NOMO-1 (cell line): ENCODE data around the gene TMEM131.
A peak's percentile ranks its signal among the peaks of the same experiment; 100 is the strongest.
"Not testable (repeated sequence)": the region's sequence is repeated elsewhere in the genome, so short reads cannot be mapped to it uniquely, and the experiment has no call there.

Experiments used
- DNase-seq, 2 experiments: peaks; one replicate each; lab custom pipeline; 2025; ENCODE audit not compliant: unreplicated experiment in 2 of 2; lab: John Stamatoyannopoulos, UW

The TMEM131 gene

DNA sequence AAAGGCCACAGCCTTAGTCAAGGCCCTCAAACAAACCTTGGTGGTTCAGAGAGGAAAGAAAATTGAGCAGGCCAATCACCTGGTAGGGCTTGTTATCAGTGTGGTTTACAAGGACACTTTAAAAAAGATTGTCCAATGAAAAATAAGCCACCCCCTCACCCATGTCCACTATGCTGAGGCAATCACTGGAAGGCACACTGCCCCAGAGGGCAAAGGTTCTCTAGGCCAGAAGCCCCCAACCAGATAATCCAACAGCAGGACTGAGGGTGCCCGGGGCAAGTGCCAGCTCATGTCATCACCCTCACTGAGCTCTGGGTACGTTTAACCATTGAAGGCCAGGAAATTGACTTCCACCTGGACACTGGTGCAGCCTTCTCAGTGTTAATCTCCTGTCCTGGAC, 171.7 kb downstream of the TMEM131 start:
- not testable (repeated sequence) for DNase-seq

DNA sequence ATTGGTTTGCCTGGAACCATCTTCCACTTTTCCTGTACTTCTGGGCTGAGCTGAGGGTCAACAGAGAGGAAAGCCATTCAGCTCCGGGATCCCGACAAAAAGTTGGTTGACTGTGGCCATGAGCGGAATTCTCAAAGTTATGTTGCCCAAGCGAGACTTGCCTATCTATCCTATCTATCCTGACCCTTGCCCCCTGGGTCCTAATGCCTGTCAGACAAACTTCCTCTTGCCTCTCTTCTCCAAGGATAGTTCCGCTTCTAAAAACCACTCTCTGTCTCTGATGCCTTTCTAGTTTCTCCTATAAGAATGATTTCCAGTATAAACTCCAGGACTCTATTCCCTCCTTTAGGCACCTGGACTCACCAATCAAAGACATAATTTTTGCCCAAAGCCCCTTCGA, 173.9 kb downstream of the TMEM131 start:
- not testable (repeated sequence) for DNase-seq

- no peak for DNase-seq
Observed at GRCh38 chr2:97819754-97820153, 176.0 kb downstream of the TMEM131 start.

GRCh38 chr2:97816411-97816810, 179.3 kb downstream of the TMEM131 start:
- no peak for DNase-seq

DNA sequence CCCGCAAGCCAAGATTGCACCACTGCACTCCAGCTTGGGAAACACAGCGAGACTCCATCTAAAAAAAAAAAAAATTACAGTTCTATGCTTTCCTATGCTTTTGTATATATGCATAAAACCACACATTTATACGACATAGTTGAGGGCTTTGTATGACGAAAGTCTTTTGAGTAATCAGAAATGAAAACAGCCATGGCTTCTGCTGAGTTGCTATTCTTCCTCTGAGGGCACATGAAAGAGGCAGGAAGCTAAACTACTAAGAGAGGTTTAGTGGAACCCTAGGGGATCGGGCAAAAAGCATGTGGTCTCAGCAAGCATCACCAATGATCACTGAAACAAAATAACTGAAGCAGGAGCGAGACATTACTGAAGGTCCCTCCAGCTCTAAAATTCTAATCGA, 182.8 kb downstream of the TMEM131 start:
- DNase-seq = no peak

- DNase-seq = no peak
Observed at GRCh38 chr2:97808816-97809215, 186.9 kb downstream of the TMEM131 start.

GRCh38 chr2:97806738-97807618, 188.8 kb downstream of the TMEM131 start:
- peak; percentile 66 to 70 for DNase-seq

- no peak for DNase-seq
Observed at GRCh38 chr2:97805776-97806175, 190.0 kb downstream of the TMEM131 start.

DNA sequence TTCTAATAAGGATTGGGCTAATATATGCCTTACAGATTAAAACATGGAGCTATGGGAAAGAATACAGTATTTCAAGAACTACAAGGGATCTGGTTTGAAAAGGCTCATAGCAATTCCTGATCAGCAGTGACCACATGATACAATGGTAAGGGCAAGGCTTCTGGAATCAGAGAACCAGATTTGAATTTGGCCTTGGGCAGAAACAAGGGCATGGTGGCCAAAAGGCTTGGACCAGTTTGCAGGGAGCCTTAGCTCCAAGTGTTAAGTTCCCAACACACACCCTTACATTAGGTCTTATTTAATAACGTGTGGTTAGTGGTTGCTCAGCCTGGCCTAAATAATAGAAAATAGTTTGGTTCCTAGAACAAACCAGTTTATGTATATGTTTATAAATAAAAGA, 194.7 kb downstream of the TMEM131 start:
- DNase-seq = no peak

GRCh38 chr2:97798416-97798815, 197.3 kb downstream of the TMEM131 start:
- no peak for DNase-seq

DNA sequence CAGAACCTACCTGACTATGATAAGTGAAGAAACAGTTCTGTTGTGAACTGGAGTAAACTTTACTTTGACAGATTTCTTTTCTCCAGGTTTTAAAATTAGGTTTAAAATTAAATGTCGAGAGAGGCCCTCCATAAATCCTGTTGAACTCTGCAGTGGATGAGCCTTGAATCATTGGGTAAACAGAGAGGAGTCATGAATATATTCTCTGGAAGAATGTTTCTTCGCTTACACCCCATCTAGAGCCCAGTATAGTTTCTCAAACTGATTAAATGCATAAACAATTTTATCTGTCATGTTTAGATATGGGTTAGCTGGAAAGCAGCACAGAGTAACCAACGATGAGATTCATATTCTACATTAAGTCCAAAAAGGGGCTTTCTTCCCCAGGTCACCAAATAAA, 198.4 kb downstream of the TMEM131 start:
- DNase-seq = no peak

DNA sequence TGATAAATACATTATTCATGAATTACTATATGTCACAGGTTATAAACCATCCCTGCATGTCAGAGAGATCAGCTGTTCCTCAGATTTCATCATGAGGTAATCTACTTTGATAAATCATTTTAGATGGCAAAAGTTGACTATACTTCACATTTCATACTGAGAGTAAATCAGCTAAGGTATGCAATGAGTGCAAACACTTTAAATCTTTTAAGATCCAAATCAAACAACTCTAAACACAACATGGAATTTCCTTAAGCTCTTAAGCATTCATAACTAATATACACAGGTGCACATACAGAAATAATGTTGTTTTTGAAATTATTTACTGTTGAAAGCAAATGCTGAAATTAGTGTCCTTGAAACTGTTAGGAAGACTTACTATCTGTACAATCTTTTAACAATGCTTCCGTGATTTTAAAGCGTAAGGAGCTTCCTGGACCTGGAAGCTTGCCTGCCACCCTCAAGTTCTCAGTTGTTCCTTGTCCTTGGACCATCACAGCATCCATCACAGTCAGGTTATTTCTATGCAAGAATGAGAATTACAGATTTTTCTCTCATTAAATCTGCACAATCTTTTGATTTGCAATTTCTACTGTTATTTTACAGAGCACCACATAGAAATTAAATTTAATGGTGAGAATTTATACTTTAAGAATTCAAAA, 199.2 kb downstream of the TMEM131 start:
- no peak for DNase-seq

DNA sequence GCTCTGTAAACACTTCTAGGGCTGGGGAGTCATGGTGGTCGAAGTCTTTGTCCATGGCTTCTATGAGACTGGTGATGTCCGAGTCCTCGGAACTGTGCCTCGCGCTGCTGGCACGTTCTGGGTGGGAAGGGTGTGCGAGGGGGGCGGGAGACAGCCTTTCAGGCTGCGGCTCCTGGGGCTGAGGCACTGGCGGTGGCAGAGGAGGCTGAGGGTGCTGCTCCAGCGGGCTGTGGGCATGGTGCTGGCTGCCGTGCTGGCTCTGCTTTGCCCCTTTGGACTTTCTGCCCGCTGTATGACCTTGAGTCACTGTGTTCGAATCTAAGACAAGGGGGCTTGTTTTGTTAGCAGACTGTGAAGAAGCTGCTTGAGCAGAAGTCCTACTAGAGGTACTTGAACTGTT, 203.3 kb downstream of the TMEM131 start:
- DNase-seq = no peak

DNA sequence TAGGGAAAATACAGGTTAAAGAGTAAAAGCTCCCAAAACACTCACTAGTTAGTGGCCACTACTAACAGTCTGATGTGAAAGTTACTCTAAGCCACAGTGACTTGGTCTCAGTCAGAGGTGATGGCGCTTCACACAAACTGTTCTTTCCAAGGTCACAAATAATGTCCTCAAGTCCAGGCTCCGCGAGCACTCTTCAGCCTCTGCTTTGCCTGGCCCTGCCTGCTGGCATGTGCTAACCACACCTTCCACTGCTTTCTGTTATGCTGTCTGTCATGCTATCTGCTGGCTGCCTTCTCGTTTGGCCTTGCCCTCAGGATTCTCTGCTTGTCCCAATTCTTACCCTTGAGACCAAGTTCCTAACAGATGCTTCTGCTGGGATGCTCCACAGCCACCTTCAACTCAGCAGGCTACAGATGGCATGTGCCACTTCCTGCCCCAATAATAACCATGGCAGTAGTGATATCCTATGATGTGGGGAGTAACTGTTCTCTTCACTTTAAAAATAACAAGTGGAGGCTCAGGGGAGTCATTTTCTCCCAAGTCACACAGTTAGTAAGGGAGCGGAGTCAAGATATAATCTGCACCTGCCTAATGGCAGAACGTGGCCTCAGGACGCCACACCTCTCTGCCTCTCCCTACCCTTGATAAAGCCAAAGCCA, 206.6 kb downstream of the TMEM131 start:
- DNase-seq = no peak

DNA sequence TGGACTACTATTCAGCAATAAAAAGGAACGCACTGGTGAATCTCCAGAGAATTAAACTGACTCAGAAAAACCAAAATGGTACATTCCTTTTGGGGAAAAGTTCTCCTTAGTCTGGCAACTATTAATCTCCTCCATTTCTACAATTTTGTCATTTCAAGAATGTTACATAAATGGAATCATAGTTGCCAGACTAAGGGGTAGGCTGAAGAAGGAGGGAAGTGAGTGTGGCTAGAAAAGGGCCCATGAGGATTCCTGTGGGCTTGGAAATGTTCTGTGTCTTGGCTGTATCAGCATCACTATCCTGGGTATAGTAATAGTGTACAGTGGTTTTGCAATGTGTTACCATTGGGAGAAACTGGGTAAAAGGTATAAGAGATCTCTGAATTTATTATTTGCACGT, 209.9 kb downstream of the TMEM131 start:
- no peak for DNase-seq

GRCh38 chr2:97784953-97785352, 210.8 kb downstream of the TMEM131 start:
- DNase-seq = no peak

DNA sequence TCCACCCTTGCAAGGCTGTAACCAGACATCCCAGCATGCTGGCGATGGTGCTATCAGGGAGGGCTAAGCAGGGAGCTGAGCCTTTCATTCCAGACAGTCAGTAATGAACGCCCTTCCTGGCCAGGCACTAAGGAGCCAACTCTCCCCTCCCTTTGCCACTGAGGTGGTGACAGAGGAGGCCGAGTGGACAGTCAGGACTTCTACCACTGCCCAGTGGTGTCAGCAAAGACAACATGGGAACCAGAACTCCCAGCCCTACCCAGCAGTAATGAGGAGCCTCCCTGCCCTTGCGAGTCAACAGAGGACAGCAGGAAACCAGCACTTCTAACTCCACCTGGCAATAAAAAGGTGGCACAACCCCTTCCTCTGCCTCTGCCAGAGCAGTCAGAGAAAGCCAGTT, 213.8 kb downstream of the TMEM131 start:
- no peak for DNase-seq

- no peak for DNase-seq
Observed at GRCh38 chr2:97779141-97779540, 216.6 kb downstream of the TMEM131 start.

- DNase-seq = no peak
Observed at GRCh38 chr2:97775074-97775473, 220.7 kb downstream of the TMEM131 start.

GRCh38 chr2:97774425-97774824, 221.3 kb downstream of the TMEM131 start:
- no peak for DNase-seq

DNA sequence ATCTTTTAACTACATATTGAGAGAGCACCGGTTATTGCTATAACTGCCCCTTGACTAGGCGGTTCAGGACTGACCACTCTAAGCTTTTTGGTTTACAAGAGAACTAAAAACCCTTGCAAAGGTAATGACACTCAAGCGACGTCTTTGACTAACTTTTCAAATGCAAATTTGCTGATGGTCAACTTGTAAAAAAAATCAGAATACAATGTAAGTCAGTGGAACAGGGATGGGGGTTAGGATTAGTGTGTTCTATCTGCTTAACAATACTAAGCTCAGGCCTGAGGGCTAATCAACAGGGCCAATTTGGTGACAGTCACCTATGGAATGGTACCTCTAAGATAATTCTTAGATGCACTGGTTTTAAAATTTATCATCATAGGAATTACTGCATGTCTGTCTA, 225.3 kb downstream of the TMEM131 start:
- DNase-seq = no peak

- no peak for DNase-seq
Observed at GRCh38 chr2:97769711-97770110, 226.0 kb downstream of the TMEM131 start.
